HepG2 (cell line): ENCODE results near the gene HEATR1. TPM values are rescaled to one million over a fixed set of nuclear protein-coding genes. Genes with fewer than 3 reads are reported as not detected.

Experiments
- ARNT ChIP-seq: fragments of 450-650 bp; IDR thresholded peaks from 2 replicates; pipeline ENCODE4 v1.6.1; 2017
- CBX2 ChIP-seq, 2 experiments: fragments of 200-600 bp in 1 of 2; sonication (generic); formaldehyde crosslinking in 1 of 2; IDR thresholded peaks; 2 replicates each; pipeline versions ENCODE4 v1.7.0 to v1.8.1; 2018 to 2022; ENCODE audit warnings: low read depth in 2 of 2, low read length in 1 of 2, mild to moderate bottlenecking in 1 of 2, missing genetic modification reagents in 1 of 2
- CHCHD3 ChIP-seq: sonication (generic); formaldehyde crosslinking; IDR thresholded peaks from 2 replicates; pipeline ENCODE4 v1.8.0; 2022; ENCODE audit warnings: mild to moderate bottlenecking, missing genetic modification reagents, moderate library complexity
- DNMT1 ChIP-seq: sonication (generic); formaldehyde crosslinking; IDR thresholded peaks from 2 replicates; pipeline ENCODE4 v1.5.1; 2020; ENCODE audit warnings: mild to moderate bottlenecking, missing genetic modification reagents
- EHMT2 ChIP-seq: fragments of 200-600 bp; sonication (generic); IDR thresholded peaks from 2 replicates; pipeline ENCODE4 v1.7.0; 2017; ENCODE audit warnings: antibody characterized with exemption, low read depth, low read length, borderline replicate concordance
- EP300 ChIP-seq, 3 experiments: sonication (generic) in 1 of 3; formaldehyde crosslinking in 1 of 3; IDR thresholded peaks; 2 replicates each; pipeline versions ENCODE4 v1.5.1 to v1.6.1; 2011 to 2020; ENCODE audit warnings: low read depth in 2 of 3, low read length in 2 of 3, borderline replicate concordance in 1 of 3, improper control_type of control experiment in 1 of 3, mild to moderate bottlenecking in 1 of 3, missing genetic modification reagents in 1 of 3, moderate library complexity in 1 of 3
- FOXK1 ChIP-seq: sonication (generic); formaldehyde crosslinking; IDR thresholded peaks from 2 replicates; pipeline ENCODE4 v1.4.0; 2020; ENCODE audit warnings: low read depth, missing genetic modification reagents, borderline replicate concordance
- KDM5B ChIP-seq: sonication (generic); formaldehyde crosslinking; IDR thresholded peaks from 2 replicates; pipeline ENCODE4 v1.4.0; 2020; ENCODE audit warnings: missing genetic modification reagents, mild to moderate bottlenecking, borderline replicate concordance
- NCOR1 ChIP-seq: fragments of 200-600 bp; sonication (generic); IDR thresholded peaks from 2 replicates; pipeline ENCODE4 v1.7.0; 2017; ENCODE audit warnings: antibody characterized with exemption, low read length, borderline replicate concordance
- PHF21A ChIP-seq: sonication (generic); formaldehyde crosslinking; IDR thresholded peaks from 2 replicates; pipeline ENCODE4 v1.5.0; 2020; ENCODE audit warnings: mild to moderate bottlenecking, missing genetic modification reagents
- SP5 ChIP-seq: IDR thresholded peaks from 2 replicates; pipeline ENCODE4 v1.6.1; 2016; ENCODE audit warnings: low read depth, borderline replicate concordance
- SUZ12 ChIP-seq: fragments of 150-350 bp; IDR thresholded peaks from 2 replicates; pipeline ENCODE4 v1.6.1; 2014; ENCODE audit warnings: low read depth, low read length
- TOE1 ChIP-seq: sonication (generic); formaldehyde crosslinking; IDR thresholded peaks from 2 replicates; pipeline ENCODE4 v1.4.0; 2020; ENCODE audit warnings: mild to moderate bottlenecking, missing genetic modification reagents
- ZBTB20 ChIP-seq: sonication (generic); formaldehyde crosslinking; IDR thresholded peaks from 2 replicates; pipeline ENCODE4 v1.8.1; 2023; ENCODE audit warnings: missing genetic modification reagents, low read depth, mild to moderate bottlenecking, borderline replicate concordance
- ZNF367 ChIP-seq: sonication (generic); formaldehyde crosslinking; IDR thresholded peaks from 2 replicates; pipeline ENCODE4 v1.4.0; 2020; ENCODE audit warnings: missing genetic modification reagents, borderline replicate concordance
- ZNF557 ChIP-seq: sonication (generic); formaldehyde crosslinking; IDR thresholded peaks from 2 replicates; pipeline ENCODE4 v1.4.0; 2020; ENCODE audit warnings: missing genetic modification reagents
- ZNF563 ChIP-seq: sonication (generic); formaldehyde crosslinking; IDR thresholded peaks from 2 replicates; pipeline ENCODE4 v1.8.0; 2022; ENCODE audit warnings: mild to moderate bottlenecking, moderate library complexity, missing genetic modification reagents
- ZNF766 ChIP-seq: sonication (generic); formaldehyde crosslinking; IDR thresholded peaks from 2 replicates; pipeline ENCODE4 v1.5.0; 2020; ENCODE audit warnings: missing genetic modification reagents, borderline replicate concordance
- polyA plus RNA-seq, 8 experiments: library from polyadenylated mRNA; depleted of rRNA in 3 of 8; stranded (reverse) in 7 of 8; unstranded in 1 of 8; fragments of >200 nt; fragmentation: Illumina TruSeq in 4 of 8; extraction: Trizol in 4 of 8; gene quantifications; 2 replicates each; pipeline versions ENCODE4 v1.2.1 to v1.2.3, GENCODE V29; 2011 to 2016; ENCODE audit warnings: low read depth in 4 of 8, missing spikeins in 1 of 8, mixed read lengths in 1 of 8; ENCODE audit not compliant: insufficient read depth in 1 of 8
- total RNA-seq, 5 experiments: library from RNA; depleted of rRNA; stranded (reverse); fragments of >200 nt; fragmentation: Illumina TruSeq; extraction: Trizol; gene quantifications; 2 replicates each; pipeline ENCODE4 v1.2.3, GENCODE V29; 2016; ENCODE audit warnings: low read depth in 1 of 5
- TF ChIP-seq, protein P1 (sequence below): sonication (generic); formaldehyde crosslinking; IDR thresholded peaks from 2 replicates; pipeline ENCODE4 v1.4.0; 2020; ENCODE audit warnings: missing genetic modification reagents; ENCODE audit errors: not compliant biosample characterization
- TF ChIP-seq, protein P2 (sequence below): sonication (generic); formaldehyde crosslinking; IDR thresholded peaks from 2 replicates; pipeline ENCODE4 v1.5.0; 2020; ENCODE audit warnings: mild to moderate bottlenecking, missing genetic modification reagents
- TF ChIP-seq, protein P3 (sequence below): sonication (generic); formaldehyde crosslinking; IDR thresholded peaks from 2 replicates; pipeline ENCODE4 v1.8.1; 2023; ENCODE audit warnings: missing genetic modification reagents, inconsistent platforms, borderline replicate concordance
- TF ChIP-seq, protein P4 (sequence below): sonication (generic); formaldehyde crosslinking; IDR thresholded peaks from 2 replicates; pipeline ENCODE4 v1.4.0; 2020; ENCODE audit warnings: missing genetic modification reagents

The HEATR1 gene
- total and polyA plus RNA-seq, 2 of the 13 experiments (the other 11 are each of a cell fraction or from before 2014, with no cell fraction given), result 10.2 to 45.8 TPM

DNA sequence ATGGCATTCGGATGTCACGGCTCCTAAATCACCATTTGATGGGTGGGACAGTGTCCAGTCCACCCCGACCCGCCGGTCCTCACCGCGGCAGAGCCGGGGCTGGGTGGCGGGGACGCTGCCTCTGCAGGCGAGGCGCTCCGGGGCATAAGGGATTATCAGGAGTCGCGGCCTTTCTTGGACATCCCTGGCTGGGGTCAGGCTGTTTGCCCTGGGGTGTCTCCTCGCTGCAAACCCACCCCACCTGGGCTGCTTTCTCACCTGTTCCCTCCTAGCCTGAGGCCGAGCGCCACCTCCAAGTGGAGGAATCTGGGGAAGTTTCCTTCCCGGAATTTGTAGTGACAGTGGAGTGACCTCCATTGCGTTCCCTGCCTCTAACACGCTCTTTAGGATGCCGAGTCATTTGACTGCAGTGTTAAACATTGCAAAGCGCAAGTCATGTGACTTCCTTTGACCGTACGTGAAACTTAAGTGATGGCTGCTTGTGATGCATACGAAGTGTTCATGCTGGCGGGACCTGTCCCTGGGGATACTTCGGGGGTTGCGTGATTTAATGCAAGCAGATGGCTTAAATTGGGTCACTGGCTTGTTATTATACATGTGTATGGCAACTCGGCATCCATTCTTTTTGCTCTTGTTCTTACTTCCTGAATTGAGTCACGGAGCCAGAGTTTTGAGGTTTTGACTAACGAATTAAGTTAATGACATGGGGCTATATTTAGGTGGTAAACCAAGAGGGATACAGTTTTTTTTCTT is 80.0 kb downstream of the HEATR1 start (continued):
- TF ChIP-seq, protein P1, sequence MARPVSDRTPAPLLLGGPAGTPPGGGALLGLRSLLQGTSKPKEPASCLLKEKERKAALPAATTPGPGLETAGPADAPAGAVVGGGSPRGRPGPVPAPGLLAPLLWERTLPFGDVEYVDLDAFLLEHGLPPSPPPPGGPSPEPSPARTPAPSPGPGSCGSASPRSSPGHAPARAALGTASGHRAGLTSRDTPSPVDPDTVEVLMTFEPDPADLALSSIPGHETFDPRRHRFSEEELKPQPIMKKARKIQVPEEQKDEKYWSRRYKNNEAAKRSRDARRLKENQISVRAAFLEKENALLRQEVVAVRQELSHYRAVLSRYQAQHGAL (CRISPR knock-in tag), result no peak
- TF ChIP-seq ZNF563 (CRISPR knock-in tag), result 0 out of 2 replicates have a peak, but pooled peaks have one; percentile 34
- TF ChIP-seq CHCHD3 (CRISPR knock-in tag), result no peak
- TF ChIP-seq, protein P2, sequence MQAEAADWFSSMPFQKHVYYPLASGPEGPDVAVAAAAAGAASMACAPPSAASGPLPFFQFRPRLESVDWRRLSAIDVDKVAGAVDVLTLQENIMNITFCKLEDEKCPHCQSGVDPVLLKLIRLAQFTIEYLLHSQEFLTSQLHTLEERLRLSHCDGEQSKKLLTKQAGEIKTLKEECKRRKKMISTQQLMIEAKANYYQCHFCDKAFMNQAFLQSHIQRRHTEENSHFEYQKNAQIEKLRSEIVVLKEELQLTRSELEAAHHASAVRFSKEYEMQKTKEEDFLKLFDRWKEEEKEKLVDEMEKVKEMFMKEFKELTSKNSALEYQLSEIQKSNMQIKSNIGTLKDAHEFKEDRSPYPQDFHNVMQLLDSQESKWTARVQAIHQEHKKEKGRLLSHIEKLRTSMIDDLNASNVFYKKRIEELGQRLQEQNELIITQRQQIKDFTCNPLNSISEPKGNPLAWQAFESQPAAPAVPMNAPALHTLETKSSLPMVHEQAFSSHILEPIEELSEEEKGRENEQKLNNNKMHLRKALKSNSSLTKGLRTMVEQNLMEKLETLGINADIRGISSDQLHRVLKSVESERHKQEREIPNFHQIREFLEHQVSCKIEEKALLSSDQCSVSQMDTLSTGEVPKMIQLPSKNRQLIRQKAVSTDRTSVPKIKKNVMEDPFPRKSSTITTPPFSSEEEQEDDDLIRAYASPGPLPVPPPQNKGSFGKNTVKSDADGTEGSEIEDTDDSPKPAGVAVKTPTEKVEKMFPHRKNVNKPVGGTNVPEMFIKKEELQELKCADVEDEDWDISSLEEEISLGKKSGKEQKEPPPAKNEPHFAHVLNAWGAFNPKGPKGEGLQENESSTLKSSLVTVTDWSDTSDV, result no peak
- TF ChIP-seq, protein P3, sequence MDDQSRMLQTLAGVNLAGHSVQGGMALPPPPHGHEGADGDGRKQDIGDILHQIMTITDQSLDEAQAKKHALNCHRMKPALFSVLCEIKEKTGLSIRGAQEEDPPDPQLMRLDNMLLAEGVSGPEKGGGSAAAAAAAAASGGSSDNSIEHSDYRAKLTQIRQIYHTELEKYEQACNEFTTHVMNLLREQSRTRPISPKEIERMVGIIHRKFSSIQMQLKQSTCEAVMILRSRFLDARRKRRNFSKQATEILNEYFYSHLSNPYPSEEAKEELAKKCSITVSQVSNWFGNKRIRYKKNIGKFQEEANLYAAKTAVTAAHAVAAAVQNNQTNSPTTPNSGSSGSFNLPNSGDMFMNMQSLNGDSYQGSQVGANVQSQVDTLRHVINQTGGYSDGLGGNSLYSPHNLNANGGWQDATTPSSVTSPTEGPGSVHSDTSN, result no peak
- no peak for TF ChIP-seq NCOR1
- TF ChIP-seq EP300 (IDR thresholded peaks at IDR 0.05; ENCODE audit: low read depth in 2 of 2, low read length in 2 of 2), result no peak
- TF ChIP-seq EP300 (CRISPR knock-in tag; IDR thresholded peaks at IDR 0.05; ENCODE audit: borderline replicate concordance), result no peak
- no peak for TF ChIP-seq EHMT2
- peak; percentile 11; the same call in 1 of the 2 replicates for TF ChIP-seq KDM5B (CRISPR knock-in tag)
- TF ChIP-seq ZNF557 (CRISPR knock-in tag), result no peak
- 0 out of 2 replicates have a peak, but pooled peaks have one; percentile 19 for TF ChIP-seq ZNF766 (CRISPR knock-in tag)
- no peak for TF ChIP-seq ZBTB20 (CRISPR knock-in tag)
- TF ChIP-seq CBX2 (IDR thresholded peaks at IDR 0.05; ENCODE audit: low read depth, low read length), result no peak
- TF ChIP-seq CBX2 (CRISPR knock-in tag; IDR thresholded peaks at IDR 0.05; ENCODE audit: low read depth), result no peak
- TF ChIP-seq TOE1 (CRISPR knock-in tag), result no peak; the same call in 1 of the 2 replicates
- peak; percentile 42; the same call in 1 of the 2 replicates for TF ChIP-seq FOXK1 (CRISPR knock-in tag)
- TF ChIP-seq DNMT1 (CRISPR knock-in tag), result no peak
- TF ChIP-seq ARNT, result no peak
- no peak for TF ChIP-seq ZNF367 (CRISPR knock-in tag)
- TF ChIP-seq PHF21A (CRISPR knock-in tag), result no peak
- no peak for TF ChIP-seq SP5
- no peak for TF ChIP-seq SUZ12
- TF ChIP-seq, protein P4, sequence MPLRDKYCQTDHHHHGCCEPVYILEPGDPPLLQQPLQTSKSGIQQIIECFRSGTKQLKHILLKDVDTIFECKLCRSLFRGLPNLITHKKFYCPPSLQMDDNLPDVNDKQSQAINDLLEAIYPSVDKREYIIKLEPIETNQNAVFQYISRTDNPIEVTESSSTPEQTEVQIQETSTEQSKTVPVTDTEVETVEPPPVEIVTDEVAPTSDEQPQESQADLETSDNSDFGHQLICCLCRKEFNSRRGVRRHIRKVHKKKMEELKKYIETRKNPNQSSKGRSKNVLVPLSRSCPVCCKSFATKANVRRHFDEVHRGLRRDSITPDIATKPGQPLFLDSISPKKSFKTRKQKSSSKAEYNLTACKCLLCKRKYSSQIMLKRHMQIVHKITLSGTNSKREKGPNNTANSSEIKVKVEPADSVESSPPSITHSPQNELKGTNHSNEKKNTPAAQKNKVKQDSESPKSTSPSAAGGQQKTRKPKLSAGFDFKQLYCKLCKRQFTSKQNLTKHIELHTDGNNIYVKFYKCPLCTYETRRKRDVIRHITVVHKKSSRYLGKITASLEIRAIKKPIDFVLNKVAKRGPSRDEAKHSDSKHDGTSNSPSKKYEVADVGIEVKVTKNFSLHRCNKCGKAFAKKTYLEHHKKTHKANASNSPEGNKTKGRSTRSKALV (CRISPR knock-in tag), result 0 out of 2 replicates have a peak, but pooled peaks have one; percentile 40
